Body of pancreas (tissue), 4 donors: ENCODE results near the gene UROD.
"Not testable (repeated sequence)": the region's sequence is repeated elsewhere in the genome, so short reads cannot be mapped to it uniquely, and the experiment has no call there.

Experiments used
- POLR2A ChIP-seq, 3 donors: fragments of 450-650 bp; IDR thresholded peaks; one replicate each; pipeline ENCODE4 v1.6.1; 2016; ENCODE audit warnings: antibody characterized with exemption in 3 of 3, mild to moderate bottlenecking in 2 of 3
- TF ChIP-seq, protein P1 (sequence below), 7 experiments: fragments of 450-650 bp in 4 of 7; fragments of 200-600 bp in 3 of 7; sonication (generic) in 3 of 7; IDR thresholded peaks; one replicate each; pipeline ENCODE4 v1.5.1; 2016 to 2019; ENCODE audit warnings: antibody characterized with exemption in 7 of 7

DNA sequence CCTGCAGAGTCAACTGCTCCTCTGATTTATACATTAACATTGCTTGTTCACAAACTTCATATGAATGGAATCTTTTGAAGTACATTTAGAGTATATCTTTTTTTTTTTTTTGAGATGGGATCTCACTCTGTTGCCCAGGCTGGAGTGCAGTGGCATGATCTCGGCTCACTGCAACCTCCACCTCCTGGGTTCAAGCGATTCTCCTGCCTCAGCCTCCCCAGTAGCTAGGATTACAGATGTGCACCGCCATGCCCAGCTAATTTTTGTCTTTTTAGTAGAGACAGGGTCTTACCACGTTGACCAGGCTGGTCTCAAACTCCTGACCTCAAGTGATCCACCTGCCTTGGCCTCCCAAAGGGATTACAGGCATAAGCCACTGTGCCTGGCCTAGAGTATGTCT, 34.7 kb upstream of the UROD start:
- TF ChIP-seq, protein P1, sequence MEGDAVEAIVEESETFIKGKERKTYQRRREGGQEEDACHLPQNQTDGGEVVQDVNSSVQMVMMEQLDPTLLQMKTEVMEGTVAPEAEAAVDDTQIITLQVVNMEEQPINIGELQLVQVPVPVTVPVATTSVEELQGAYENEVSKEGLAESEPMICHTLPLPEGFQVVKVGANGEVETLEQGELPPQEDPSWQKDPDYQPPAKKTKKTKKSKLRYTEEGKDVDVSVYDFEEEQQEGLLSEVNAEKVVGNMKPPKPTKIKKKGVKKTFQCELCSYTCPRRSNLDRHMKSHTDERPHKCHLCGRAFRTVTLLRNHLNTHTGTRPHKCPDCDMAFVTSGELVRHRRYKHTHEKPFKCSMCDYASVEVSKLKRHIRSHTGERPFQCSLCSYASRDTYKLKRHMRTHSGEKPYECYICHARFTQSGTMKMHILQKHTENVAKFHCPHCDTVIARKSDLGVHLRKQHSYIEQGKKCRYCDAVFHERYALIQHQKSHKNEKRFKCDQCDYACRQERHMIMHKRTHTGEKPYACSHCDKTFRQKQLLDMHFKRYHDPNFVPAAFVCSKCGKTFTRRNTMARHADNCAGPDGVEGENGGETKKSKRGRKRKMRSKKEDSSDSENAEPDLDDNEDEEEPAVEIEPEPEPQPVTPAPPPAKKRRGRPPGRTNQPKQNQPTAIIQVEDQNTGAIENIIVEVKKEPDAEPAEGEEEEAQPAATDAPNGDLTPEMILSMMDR (IDR thresholded peaks at IDR 0.05) = not testable (repeated sequence)
- TF ChIP-seq POLR2A (IDR thresholded peaks at IDR 0.05) = not testable (repeated sequence)
